ENCODE data around the gene SMAGP.

DNA sequence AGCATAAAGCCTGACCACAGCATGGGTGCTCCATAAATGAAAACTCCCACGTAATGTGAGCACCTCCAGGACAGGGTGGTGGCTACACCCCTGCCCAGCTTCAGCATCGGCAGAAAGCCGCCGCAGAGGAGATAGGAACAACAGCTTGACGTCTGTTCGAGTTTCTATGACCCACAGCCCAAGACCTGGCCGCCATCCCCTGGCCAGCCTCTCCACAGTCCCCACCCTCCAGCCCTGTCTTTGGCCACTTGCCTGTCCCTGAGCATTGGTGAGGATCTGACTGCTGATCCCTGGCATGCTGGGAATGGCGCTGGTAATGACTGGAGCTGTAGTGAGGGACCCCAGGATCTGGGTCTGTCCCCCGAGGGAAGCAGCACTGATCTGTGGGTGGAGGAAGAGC, 73.7 kb downstream of the SMAGP start:
- TF ChIP-seq, protein P1, sequence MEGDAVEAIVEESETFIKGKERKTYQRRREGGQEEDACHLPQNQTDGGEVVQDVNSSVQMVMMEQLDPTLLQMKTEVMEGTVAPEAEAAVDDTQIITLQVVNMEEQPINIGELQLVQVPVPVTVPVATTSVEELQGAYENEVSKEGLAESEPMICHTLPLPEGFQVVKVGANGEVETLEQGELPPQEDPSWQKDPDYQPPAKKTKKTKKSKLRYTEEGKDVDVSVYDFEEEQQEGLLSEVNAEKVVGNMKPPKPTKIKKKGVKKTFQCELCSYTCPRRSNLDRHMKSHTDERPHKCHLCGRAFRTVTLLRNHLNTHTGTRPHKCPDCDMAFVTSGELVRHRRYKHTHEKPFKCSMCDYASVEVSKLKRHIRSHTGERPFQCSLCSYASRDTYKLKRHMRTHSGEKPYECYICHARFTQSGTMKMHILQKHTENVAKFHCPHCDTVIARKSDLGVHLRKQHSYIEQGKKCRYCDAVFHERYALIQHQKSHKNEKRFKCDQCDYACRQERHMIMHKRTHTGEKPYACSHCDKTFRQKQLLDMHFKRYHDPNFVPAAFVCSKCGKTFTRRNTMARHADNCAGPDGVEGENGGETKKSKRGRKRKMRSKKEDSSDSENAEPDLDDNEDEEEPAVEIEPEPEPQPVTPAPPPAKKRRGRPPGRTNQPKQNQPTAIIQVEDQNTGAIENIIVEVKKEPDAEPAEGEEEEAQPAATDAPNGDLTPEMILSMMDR (IDR thresholded peaks at IDR 0.05): no peak
- TF ChIP-seq EP300 (IDR thresholded peaks at IDR 0.05): no peak

Data from tibial nerve (tissue), 4 donors.